Neural cell (in vitro differentiated cells): Measurements from ENCODE around the gene CYBRD1. TPM values are rescaled to one million over a fixed set of nuclear protein-coding genes. Genes with fewer than 3 reads are reported as not detected.

ENCODE experiments used
- H2AFZ ChIP-seq: fragments of 200-600, 300-800 bp; sonication (generic), shearing (Covaris generic); 2 replicates; pipeline ENCODE4 v1.6.0; 2014; ENCODE audit warnings: low read depth, mild to moderate bottlenecking, antibody characterized with exemption, low read length, moderate library complexity
- H3F3A ChIP-seq: fragments of 200-600 bp; shearing (Covaris generic); 2 replicates; pipeline ENCODE4 v1.6.1; 2016; ENCODE audit warnings: mild to moderate bottlenecking, moderate library complexity, mixed read lengths, antibody characterized with exemption, low read length; ENCODE audit not compliant: insufficient read depth, poor library complexity, severe bottlenecking
- H3K27ac ChIP-seq: fragments of 200-600, 300-800 bp; sonication (generic), shearing (Covaris generic); 2 replicates; pipeline ENCODE4 v1.5.1; 2014; ENCODE audit warnings: mild to moderate bottlenecking, low read length, moderate library complexity
- H3K27me3 ChIP-seq: fragments of 300-800, 200-600 bp; sonication (generic), shearing (Covaris generic); 2 replicates; pipeline ENCODE4 v1.6.0; 2014; ENCODE audit warnings: mild to moderate bottlenecking, low read depth, low read length, moderate library complexity; ENCODE audit not compliant: insufficient read depth
- H3K36me3 ChIP-seq: fragments of 300-800, 200-600 bp; sonication (generic), shearing (Covaris generic); 2 replicates; pipeline ENCODE4 v1.5.1; 2014; ENCODE audit warnings: mild to moderate bottlenecking, antibody characterized with exemption, low read length, moderate library complexity; ENCODE audit not compliant: insufficient read depth
- H3K4me2 ChIP-seq: fragments of 300-800, 200-600 bp; sonication (generic), shearing (Covaris generic); 2 replicates; pipeline ENCODE4 v1.6.0; 2014; ENCODE audit warnings: mild to moderate bottlenecking, low read length
- H3K4me3 ChIP-seq: fragments of 300-800, 200-600 bp; sonication (generic), shearing (Covaris generic); 2 replicates; pipeline ENCODE4 v1.5.1; 2014; ENCODE audit warnings: mild to moderate bottlenecking, low read length, moderate library complexity
- H3K79me2 ChIP-seq: fragments of 200-600 bp; shearing (Covaris generic); replicated peaks from 2 replicates; pipeline ENCODE4 v1.6.0; 2014; ENCODE audit warnings: mild to moderate bottlenecking, low read length, moderate library complexity; ENCODE audit not compliant: insufficient read depth
- H3K9ac ChIP-seq: fragments of 300-800, 200-600 bp; sonication (generic), shearing (Covaris generic); 2 replicates; pipeline ENCODE4 v1.6.1; 2016; ENCODE audit warnings: mild to moderate bottlenecking, low read length, mixed read lengths
- H3K9me2 ChIP-seq: fragments of 200-600 bp; shearing (Covaris generic); 2 replicates; pipeline ENCODE4 v1.6.1; 2016; ENCODE audit warnings: mild to moderate bottlenecking, low read length, mixed read lengths; ENCODE audit not compliant: insufficient read depth
- H3K9me3 ChIP-seq: fragments of 200-600, 300-800 bp; sonication (generic), shearing (Covaris generic); 2 replicates; pipeline ENCODE4 v1.6.1; 2016; ENCODE audit warnings: mild to moderate bottlenecking, mixed run types, low read length, moderate library complexity, mixed read lengths
- H4K20me1 ChIP-seq: fragments of 200-600 bp; shearing (Covaris generic); 2 replicates; pipeline ENCODE4 v1.6.1; 2016; ENCODE audit warnings: mild to moderate bottlenecking, mixed run types; ENCODE audit not compliant: insufficient read depth
- EP300 ChIP-seq: fragments of 450-650 bp; conservative IDR thresholded peaks from 2 replicates; pipeline ENCODE4 v1.6.1; 2014; ENCODE audit warnings: antibody characterized with exemption, mild to moderate bottlenecking, moderate library complexity; ENCODE audit not compliant: poor library complexity, severe bottlenecking
- EZH2 ChIP-seq: fragments of 200-600, 300-800 bp; shearing (Covaris generic), sonication (generic); IDR thresholded peaks from 2 replicates; pipeline ENCODE4 v1.6.1; 2014; ENCODE audit warnings: antibody characterized with exemption, low read length, borderline replicate concordance, mild to moderate bottlenecking; ENCODE audit not compliant: insufficient read depth, poor library complexity, severe bottlenecking
- MXI1 ChIP-seq: fragments of 450-650 bp; conservative IDR thresholded peaks from 2 replicates; pipeline ENCODE4 v1.6.1; 2014; ENCODE audit warnings: antibody characterized with exemption, mild to moderate bottlenecking; ENCODE audit not compliant: poor library complexity, severe bottlenecking
- POLR2AphosphoS5 ChIP-seq: IDR thresholded peaks from 2 replicates; pipeline ENCODE4 v1.6.1; 2012
- RAD21 ChIP-seq: fragments of 450-650 bp; conservative IDR thresholded peaks from 2 replicates; pipeline ENCODE4 v1.6.1; 2014; ENCODE audit warnings: antibody characterized with exemption, mild to moderate bottlenecking, moderate library complexity
- SMC3 ChIP-seq: fragments of 450-650 bp; conservative IDR thresholded peaks from 2 replicates; pipeline ENCODE4 v1.6.1; 2014; ENCODE audit warnings: antibody characterized with exemption, mild to moderate bottlenecking, moderate library complexity; ENCODE audit not compliant: poor library complexity
- TAF1 ChIP-seq: IDR thresholded peaks from 2 replicates; pipeline ENCODE4 v1.6.1; 2012; ENCODE audit warnings: low read depth
- polyA minus RNA-seq: library from RNA; depleted of rRNA, polyadenylated mRNA; stranded (reverse); fragments of >200 nt; gene quantifications from 2 replicates; pipeline ENCODE4 v1.2.3, GENCODE V29; 2014
- polyA plus RNA-seq: library from polyadenylated mRNA; depleted of rRNA; stranded (reverse); fragments of >200 nt; gene quantifications from 2 replicates; pipeline ENCODE4 v1.2.3, GENCODE V29; 2014
- TF ChIP-seq, protein P1 (sequence below): fragments of 450-650 bp; IDR thresholded peaks from 2 replicates; pipeline ENCODE4 v1.5.1; 2014; ENCODE audit warnings: antibody characterized with exemption, mild to moderate bottlenecking, moderate library complexity; ENCODE audit not compliant: poor library complexity, severe bottlenecking
- TF ChIP-seq, protein P2 (sequence below): IDR thresholded peaks from 2 replicates; pipeline ENCODE4 v1.6.1; 2012; ENCODE audit warnings: borderline replicate concordance

Gene CYBRD1, protein sequence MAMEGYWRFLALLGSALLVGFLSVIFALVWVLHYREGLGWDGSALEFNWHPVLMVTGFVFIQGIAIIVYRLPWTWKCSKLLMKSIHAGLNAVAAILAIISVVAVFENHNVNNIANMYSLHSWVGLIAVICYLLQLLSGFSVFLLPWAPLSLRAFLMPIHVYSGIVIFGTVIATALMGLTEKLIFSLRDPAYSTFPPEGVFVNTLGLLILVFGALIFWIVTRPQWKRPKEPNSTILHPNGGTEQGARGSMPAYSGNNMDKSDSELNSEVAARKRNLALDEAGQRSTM
- polyA plus RNA-seq (0.10 TPM in 1 of 2 replicates, not detected in the other), polyA minus RNA-seq (not detected in 2 replicates)

DNA sequence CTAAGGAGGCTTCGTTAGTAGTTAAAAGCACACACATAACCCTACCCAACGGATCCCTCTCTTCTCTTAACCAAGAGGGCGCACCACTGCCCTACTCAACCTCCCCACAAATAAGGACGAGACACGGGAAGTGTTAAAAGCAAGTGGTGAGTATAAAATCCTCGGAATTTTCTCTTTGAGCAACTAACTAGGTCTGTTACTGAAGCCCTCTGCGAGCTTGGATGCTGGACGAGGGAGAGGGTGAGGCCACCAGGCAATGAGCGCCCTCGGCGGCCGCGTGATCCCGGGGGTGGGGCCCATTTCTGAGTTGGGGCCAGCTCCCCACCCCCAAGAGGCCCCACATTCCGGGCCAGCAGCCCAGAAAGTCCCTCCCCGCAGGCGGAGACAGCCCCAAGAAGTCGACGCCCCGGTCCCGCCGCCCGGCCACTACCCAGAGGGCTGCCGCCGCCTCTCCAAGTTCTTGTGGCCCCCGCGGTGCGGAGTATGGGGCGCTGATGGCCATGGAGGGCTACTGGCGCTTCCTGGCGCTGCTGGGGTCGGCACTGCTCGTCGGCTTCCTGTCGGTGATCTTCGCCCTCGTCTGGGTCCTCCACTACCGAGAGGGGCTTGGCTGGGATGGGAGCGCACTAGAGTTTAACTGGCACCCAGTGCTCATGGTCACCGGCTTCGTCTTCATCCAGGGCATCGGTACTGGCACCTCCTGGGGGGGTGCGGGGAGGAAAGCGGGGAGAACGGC lies at the start of gene CYBRD1:
TSS of gene CYBRD1 (plus strand) at position 423 of the 736 bp plus-strand sequence. CDS start at position 495, 72 bp downstream.
- Histone ChIP-seq H2AFZ (no peak within 1 kb of the TSS), H3K9me3 (no peaks in the 10 kb centered on the region), H3K4me3 (peak within 1 kb of the TSS; percentile 78), H3F3A (no peaks in the 10 kb centered on the region), H3K4me2 (peak within 1 kb of the TSS; percentile 79), H3K9ac (peak within 1 kb of the TSS; percentile 18), H3K9me2 (no peaks in the 10 kb centered on the region), H4K20me1 (no peaks in the 10 kb centered on the region), H3K36me3 (no peaks in the 10 kb centered on the region), H3K27me3 (peaks cover 38% of the 10 kb centered on the region), H3K79me2 (no peaks in the 10 kb centered on the region), H3K27ac (no peak within 1 kb of the TSS)
- no peak for TF ChIP-seq EP300
- TF ChIP-seq EZH2 = no peak
- no peak for TF ChIP-seq POLR2AphosphoS5
- TF ChIP-seq, protein P1, sequence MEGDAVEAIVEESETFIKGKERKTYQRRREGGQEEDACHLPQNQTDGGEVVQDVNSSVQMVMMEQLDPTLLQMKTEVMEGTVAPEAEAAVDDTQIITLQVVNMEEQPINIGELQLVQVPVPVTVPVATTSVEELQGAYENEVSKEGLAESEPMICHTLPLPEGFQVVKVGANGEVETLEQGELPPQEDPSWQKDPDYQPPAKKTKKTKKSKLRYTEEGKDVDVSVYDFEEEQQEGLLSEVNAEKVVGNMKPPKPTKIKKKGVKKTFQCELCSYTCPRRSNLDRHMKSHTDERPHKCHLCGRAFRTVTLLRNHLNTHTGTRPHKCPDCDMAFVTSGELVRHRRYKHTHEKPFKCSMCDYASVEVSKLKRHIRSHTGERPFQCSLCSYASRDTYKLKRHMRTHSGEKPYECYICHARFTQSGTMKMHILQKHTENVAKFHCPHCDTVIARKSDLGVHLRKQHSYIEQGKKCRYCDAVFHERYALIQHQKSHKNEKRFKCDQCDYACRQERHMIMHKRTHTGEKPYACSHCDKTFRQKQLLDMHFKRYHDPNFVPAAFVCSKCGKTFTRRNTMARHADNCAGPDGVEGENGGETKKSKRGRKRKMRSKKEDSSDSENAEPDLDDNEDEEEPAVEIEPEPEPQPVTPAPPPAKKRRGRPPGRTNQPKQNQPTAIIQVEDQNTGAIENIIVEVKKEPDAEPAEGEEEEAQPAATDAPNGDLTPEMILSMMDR = no peak
- no peak for TF ChIP-seq TAF1
- TF ChIP-seq, protein P2, sequence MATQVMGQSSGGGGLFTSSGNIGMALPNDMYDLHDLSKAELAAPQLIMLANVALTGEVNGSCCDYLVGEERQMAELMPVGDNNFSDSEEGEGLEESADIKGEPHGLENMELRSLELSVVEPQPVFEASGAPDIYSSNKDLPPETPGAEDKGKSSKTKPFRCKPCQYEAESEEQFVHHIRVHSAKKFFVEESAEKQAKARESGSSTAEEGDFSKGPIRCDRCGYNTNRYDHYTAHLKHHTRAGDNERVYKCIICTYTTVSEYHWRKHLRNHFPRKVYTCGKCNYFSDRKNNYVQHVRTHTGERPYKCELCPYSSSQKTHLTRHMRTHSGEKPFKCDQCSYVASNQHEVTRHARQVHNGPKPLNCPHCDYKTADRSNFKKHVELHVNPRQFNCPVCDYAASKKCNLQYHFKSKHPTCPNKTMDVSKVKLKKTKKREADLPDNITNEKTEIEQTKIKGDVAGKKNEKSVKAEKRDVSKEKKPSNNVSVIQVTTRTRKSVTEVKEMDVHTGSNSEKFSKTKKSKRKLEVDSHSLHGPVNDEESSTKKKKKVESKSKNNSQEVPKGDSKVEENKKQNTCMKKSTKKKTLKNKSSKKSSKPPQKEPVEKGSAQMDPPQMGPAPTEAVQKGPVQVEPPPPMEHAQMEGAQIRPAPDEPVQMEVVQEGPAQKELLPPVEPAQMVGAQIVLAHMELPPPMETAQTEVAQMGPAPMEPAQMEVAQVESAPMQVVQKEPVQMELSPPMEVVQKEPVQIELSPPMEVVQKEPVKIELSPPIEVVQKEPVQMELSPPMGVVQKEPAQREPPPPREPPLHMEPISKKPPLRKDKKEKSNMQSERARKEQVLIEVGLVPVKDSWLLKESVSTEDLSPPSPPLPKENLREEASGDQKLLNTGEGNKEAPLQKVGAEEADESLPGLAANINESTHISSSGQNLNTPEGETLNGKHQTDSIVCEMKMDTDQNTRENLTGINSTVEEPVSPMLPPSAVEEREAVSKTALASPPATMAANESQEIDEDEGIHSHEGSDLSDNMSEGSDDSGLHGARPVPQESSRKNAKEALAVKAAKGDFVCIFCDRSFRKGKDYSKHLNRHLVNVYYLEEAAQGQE = no peak
- TF ChIP-seq SMC3 = no peak
- no peak for TF ChIP-seq MXI1
- no peak for TF ChIP-seq RAD21

DNA sequence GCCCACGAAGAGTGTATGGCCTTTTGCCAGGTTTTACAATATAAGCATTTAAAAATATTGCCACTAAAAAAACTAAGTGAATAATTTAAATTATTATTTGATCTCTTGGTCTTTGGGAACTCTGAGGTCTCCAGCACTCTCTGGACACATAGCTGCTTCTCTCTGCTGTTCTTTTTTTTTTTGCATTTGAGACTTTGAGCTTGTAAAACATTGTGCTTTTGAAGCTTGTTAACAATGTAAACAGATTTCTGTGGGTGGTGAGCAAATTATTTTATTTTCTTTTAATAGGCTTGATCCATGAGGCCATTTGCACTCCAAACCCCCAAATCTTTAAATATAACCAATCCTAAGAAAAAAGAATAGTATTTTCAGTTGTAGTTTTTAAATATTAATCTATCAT lies 46.3 kb upstream of the CYBRD1 start:
- Histone ChIP-seq H4K20me1 (no peaks in the 10 kb centered on the region), H3K9ac (no peak overlapping the region), H3K27me3 (no peaks in the 10 kb centered on the region), H3K27ac (no peak overlapping the region), H3K9me3 (no peaks in the 10 kb centered on the region), H3K79me2 (no peaks in the 10 kb centered on the region), H3K36me3 (peaks cover 2% of the 10 kb centered on the region), H3K4me2 (no peak overlapping the region), H3K9me2 (no peaks in the 10 kb centered on the region), H3F3A (no peaks in the 10 kb centered on the region), H3K4me3 (no peak overlapping the region), H2AFZ (no peak overlapping the region)
- TF ChIP-seq SMC3 (no peak), EZH2 (no peak), TAF1 (no peak), RAD21 (no peak), POLR2AphosphoS5 (no peak), MXI1 (no peak), EP300 (no peak)
- TF ChIP-seq, protein P2 = no peak
- TF ChIP-seq, protein P1 = no peak
